GM23248 (cell line): ENCODE measurements around the gene TNFRSF11A.

Experiments
- EZH2 ChIP-seq: fragments of 200-600 bp; sonication (generic); IDR thresholded peaks from 2 replicates; pipeline ENCODE4 v1.6.1; 2018; ENCODE audit warnings: antibody characterized with exemption, mild to moderate bottlenecking; ENCODE audit not compliant: insufficient read depth, poor library complexity, severe bottlenecking
- EZH2phosphoT487 ChIP-seq: fragments of 200-600 bp; sonication (generic); IDR thresholded peaks from 2 replicates; pipeline ENCODE4 v1.6.1; 2018; ENCODE audit warnings: antibody characterized with exemption, moderate library complexity, mild to moderate bottlenecking, low read depth; ENCODE audit not compliant: insufficient read depth

DNA sequence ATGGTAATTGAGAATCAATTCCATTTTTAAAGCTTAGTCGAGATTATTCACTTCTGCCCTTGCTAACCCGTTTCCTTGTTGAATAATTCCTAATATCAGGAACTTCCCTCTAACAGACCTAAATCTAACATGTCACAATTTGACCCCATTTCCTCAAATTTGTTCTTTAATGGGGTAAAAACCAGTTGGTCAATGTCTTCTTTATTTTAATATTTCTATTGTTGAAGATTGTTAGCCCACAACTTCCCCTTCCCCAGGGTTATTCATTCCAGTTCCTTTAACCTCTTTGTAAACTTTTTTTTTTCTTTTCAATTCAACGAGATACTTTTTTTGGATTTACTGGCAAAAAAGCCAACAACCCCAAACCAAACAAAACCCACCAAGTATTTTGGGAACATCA, 7.3 kb downstream of the TNFRSF11A start:
- TF ChIP-seq EZH2 (no peak), EZH2phosphoT487 (no peak)
